SU-DHL-6 (cell line): ENCODE measurements around the gene SHLD2.
"Not testable (repeated sequence)": the region's sequence is repeated elsewhere in the genome, so short reads cannot be mapped to it uniquely, and the experiment has no call there.

Experiments used
- H2AFZ ChIP-seq: fragments of 200-600 bp; sonication (generic); 2 replicates; pipeline ENCODE4 v1.6.1; 2014; ENCODE audit warnings: low read depth, mild to moderate bottlenecking, moderate library complexity, mixed read lengths, antibody characterized with exemption, low read length; ENCODE audit not compliant: severe bottlenecking
- H3F3A ChIP-seq: fragments of 200-600 bp; shearing (Covaris generic); 2 replicates; pipeline ENCODE4 v1.6.0; 2016; ENCODE audit warnings: antibody characterized with exemption, mild to moderate bottlenecking; ENCODE audit not compliant: insufficient read depth
- H3K27ac ChIP-seq: fragments of 200-600 bp; sonication (generic); 2 replicates; pipeline ENCODE4 v1.5.1; 2016; ENCODE audit warnings: low read depth, mild to moderate bottlenecking, low read length, moderate library complexity, mixed read lengths
- H3K27me3 ChIP-seq: fragments of 200-600 bp; sonication (generic), shearing (Covaris generic); 2 replicates; pipeline ENCODE4 v1.6.0; 2014; ENCODE audit warnings: mild to moderate bottlenecking, low read length
- H3K36me3 ChIP-seq: fragments of 200-600 bp; sonication (generic); 2 replicates; pipeline ENCODE4 v1.6.1; 2014; ENCODE audit warnings: mild to moderate bottlenecking, low read length, mixed read lengths
- H3K4me2 ChIP-seq: fragments of 300-600, 200-600 bp; shearing (Covaris generic), sonication (generic); 2 replicates; pipeline ENCODE4 v1.6.0; 2014; ENCODE audit warnings: low read length, low read depth, mild to moderate bottlenecking; ENCODE audit not compliant: poor library complexity, severe bottlenecking
- H3K4me3 ChIP-seq: fragments of 200-600 bp; sonication (generic); 2 replicates; pipeline ENCODE4 v1.5.1; 2014; ENCODE audit warnings: antibody characterized with exemption, low read length, mild to moderate bottlenecking, mixed read lengths; ENCODE audit not compliant: insufficient read depth, poor library complexity, severe bottlenecking
- H3K79me2 ChIP-seq: fragments of 200-600 bp; sonication (generic); 2 replicates; pipeline ENCODE4 v1.6.1; 2014; ENCODE audit warnings: mild to moderate bottlenecking, low read length, moderate library complexity; ENCODE audit not compliant: insufficient read depth
- H3K9ac ChIP-seq: fragments of 200-600 bp; sonication (generic); 2 replicates; pipeline ENCODE4 v1.7.0; 2014; ENCODE audit warnings: mild to moderate bottlenecking, low read length
- H3K9me2 ChIP-seq: fragments of 200-600 bp; sonication (generic); replicated peaks from 2 replicates; pipeline ENCODE4 v1.6.1; 2014; ENCODE audit warnings: low read length; ENCODE audit not compliant: insufficient read depth
- H3K9me3 ChIP-seq: fragments of 200-600 bp; sonication (generic); 2 replicates; pipeline ENCODE4 v1.6.1; 2014; ENCODE audit warnings: low read length, mixed read lengths; ENCODE audit not compliant: insufficient read depth
- H4K20me1 ChIP-seq: fragments of 200-600 bp; sonication (generic); 2 replicates; pipeline ENCODE4 v1.6.1; 2014; ENCODE audit warnings: low read depth, mild to moderate bottlenecking, antibody characterized with exemption, low read length, moderate library complexity, mixed read lengths

Gene SHLD2

GRCh38 chr10:87187573-87187972, 92.6 kb downstream of the SHLD2 start:
- not testable (repeated sequence) for H4K20me1 ChIP-seq, H3K27me3 ChIP-seq, H3K9me3 ChIP-seq, H3K9me2 ChIP-seq, H3K79me2 ChIP-seq, H3K27ac ChIP-seq, H3K4me2 ChIP-seq, H3K36me3 ChIP-seq, H3K4me3 ChIP-seq, H3K9ac ChIP-seq, H2AFZ ChIP-seq, H3F3A ChIP-seq

DNA sequence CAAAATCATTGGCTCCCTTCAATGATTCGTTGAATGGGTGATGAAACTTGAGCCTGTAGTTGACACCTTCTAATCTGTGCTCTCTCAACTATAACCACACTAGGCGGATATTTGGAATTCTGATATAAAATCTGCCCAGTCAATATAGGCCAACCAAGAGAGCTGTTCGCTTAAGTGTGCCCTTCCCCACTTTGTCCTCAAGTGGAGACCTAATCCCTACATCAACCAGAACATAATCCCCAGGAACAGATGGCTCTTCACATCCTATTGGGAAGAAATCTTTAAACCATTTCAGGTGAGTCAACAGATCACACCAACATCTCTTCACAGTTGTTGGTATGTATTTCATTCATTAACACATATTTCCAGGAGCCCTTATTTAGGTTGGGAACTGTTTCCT, 96.8 kb downstream of the SHLD2 start:
- not testable (repeated sequence) for H3K4me2 ChIP-seq, H2AFZ ChIP-seq, H3K9ac ChIP-seq

DNA sequence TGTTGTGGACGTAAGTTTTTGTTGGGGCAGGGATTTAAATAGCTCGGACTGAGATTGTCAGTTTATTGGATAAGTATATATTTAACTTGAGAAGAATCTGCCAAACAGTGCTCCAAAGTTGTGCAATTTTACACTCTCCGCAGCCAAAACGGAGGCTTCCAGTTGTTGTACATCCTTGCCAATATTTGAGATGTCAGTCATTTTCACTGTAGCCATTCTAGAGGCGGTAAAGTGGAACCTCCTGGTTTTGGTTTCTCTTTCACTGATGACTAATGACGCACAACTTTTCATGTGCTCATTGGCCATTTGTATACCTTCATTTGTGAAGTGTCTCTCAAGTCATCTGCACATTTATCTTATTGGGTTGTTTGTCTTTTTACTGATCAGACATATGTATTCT, 105.9 kb downstream of the SHLD2 start:
- not testable (repeated sequence) for H3K9me2 ChIP-seq, H3K79me2 ChIP-seq, H3F3A ChIP-seq, H3K4me3 ChIP-seq, H3K36me3 ChIP-seq, H3K4me2 ChIP-seq, H3K27me3 ChIP-seq, H4K20me1 ChIP-seq, H3K9ac ChIP-seq, H3K9me3 ChIP-seq, H3K27ac ChIP-seq, H2AFZ ChIP-seq

More for the DNA sequence above, 96.8 kb downstream of the SHLD2 start:
- not testable (repeated sequence) for H3K79me2 ChIP-seq, H3K4me3 ChIP-seq, H3K27me3 ChIP-seq, H3K36me3 ChIP-seq, H3K27ac ChIP-seq, H4K20me1 ChIP-seq, H3K9me2 ChIP-seq, H3F3A ChIP-seq, H3K9me3 ChIP-seq

DNA sequence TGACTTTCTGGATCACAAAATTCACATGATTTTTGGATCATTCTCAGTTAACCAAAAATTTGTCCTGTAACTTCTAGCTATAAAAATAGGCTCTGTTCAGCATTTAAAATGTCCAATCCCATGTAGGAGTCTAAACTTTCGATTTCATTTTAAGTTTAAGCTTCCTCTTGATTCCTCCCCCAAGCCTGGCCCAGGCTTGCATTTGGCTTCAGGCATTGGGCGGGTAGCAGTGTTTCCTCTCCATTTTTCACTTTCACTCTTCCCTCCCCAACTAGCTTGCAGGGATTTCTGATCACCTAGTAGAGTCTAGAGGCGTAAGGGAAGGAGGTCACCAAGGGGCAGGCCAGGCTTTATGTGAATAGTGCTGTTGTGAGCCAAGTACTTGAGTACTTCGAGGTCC, 109.8 kb downstream of the SHLD2 start:
- not testable (repeated sequence) for H3K4me2 ChIP-seq, H3K27ac ChIP-seq, H4K20me1 ChIP-seq, H3K79me2 ChIP-seq, H3F3A ChIP-seq, H3K4me3 ChIP-seq, H3K27me3 ChIP-seq, H3K9ac ChIP-seq, H3K36me3 ChIP-seq, H3K9me3 ChIP-seq, H3K9me2 ChIP-seq, H2AFZ ChIP-seq

- not testable (repeated sequence) for H3K27ac ChIP-seq, H3K79me2 ChIP-seq, H3K27me3 ChIP-seq, H3K9me2 ChIP-seq, H3F3A ChIP-seq, H2AFZ ChIP-seq, H3K9ac ChIP-seq, H3K4me2 ChIP-seq, H4K20me1 ChIP-seq, H3K9me3 ChIP-seq, H3K4me3 ChIP-seq, H3K36me3 ChIP-seq
These were observed 111.9 kb downstream of the SHLD2 start for GRCh38 chr10:87206922-87207321.

- not testable (repeated sequence) for H3K27ac ChIP-seq, H3K36me3 ChIP-seq, H3K79me2 ChIP-seq, H3K27me3 ChIP-seq, H3K4me3 ChIP-seq, H2AFZ ChIP-seq, H3F3A ChIP-seq, H3K9ac ChIP-seq, H3K4me2 ChIP-seq, H4K20me1 ChIP-seq, H3K9me3 ChIP-seq, H3K9me2 ChIP-seq
These were observed 115.3 kb downstream of the SHLD2 start for GRCh38 chr10:87210309-87210708.

DNA sequence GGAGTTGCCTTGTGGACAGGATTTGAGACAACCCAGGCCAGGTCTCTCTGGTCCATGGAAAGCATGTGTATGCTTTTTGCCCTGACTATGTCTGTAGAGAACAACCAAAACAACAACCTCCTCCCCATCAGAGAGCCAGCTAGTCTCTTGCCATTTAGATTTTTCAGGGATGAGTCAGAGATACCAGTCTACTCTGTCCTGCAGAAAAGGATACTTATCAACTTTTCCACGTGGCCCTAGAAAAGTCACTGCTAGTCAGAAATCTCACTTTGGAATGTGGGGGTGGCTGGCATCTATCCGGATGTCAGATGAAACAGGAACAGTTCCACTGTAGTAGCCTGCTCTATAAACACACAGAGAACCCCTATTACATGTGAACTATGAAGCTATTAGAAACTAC, 116.8 kb downstream of the SHLD2 start:
- not testable (repeated sequence) for H3K9me2 ChIP-seq, H3K27ac ChIP-seq, H2AFZ ChIP-seq, H3K79me2 ChIP-seq, H3K9me3 ChIP-seq, H3F3A ChIP-seq, H3K36me3 ChIP-seq, H4K20me1 ChIP-seq, H3K4me3 ChIP-seq, H3K4me2 ChIP-seq, H3K9ac ChIP-seq, H3K27me3 ChIP-seq

DNA sequence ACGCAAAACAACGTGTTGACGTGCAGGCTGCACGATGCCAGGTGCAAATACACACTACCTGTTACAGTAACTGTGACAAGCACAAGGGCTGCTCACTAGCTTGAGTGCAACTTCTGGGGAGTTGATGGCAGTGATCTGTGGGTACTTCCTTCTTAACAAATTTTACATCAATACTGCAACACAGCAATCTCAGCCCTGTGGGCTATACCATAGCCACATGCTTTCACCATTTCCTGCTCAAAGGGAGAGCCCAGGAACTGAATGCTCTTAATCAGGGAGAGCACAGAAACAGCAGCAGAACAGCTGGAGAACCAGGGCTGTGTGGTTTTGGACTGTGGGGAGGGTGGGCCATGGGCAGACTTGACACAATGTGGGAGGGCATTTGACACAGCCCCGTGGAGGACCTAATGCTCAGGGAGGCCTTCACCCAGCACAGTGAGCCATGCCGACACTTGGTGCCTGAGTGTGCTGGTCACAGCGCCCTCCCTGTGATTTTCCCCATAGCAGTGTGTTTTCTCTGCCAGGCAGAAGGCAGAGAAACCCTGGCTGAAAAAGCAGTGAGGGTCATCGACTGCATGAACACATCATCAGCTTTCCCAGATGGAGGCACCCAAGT, 118.3 kb downstream of the SHLD2 start:
- H3K27me3 ChIP-seq, H3K4me3 ChIP-seq, H2AFZ ChIP-seq, H3K9me2 ChIP-seq, H3K9ac ChIP-seq, H3K4me2 ChIP-seq, H3K9me3 ChIP-seq, H4K20me1 ChIP-seq, H3K36me3 ChIP-seq, H3F3A ChIP-seq, H3K27ac ChIP-seq, H3K79me2 ChIP-seq: not testable (repeated sequence)
